SU-DHL-6 (cell line): ENCODE data around the gene ATF6B.

ENCODE experiments used
- CTCF ChIP-seq: fragments of 200-600 bp; sonication (generic); IDR thresholded peaks from one replicate; pipeline ENCODE4 v1.5.1; 2017; ENCODE audit warnings: antibody characterized with exemption, mild to moderate bottlenecking, low read length, moderate library complexity; ENCODE audit not compliant: insufficient read depth, poor library complexity, severe bottlenecking
- EZH2phosphoT487 ChIP-seq: fragments of 200-600 bp; sonication (generic), shearing (Covaris generic); conservative IDR thresholded peaks from 2 replicates; pipeline ENCODE4 v1.6.1; 2018; ENCODE audit warnings: mild to moderate bottlenecking, antibody characterized with exemption, low read length, moderate library complexity, mixed read lengths

- TF ChIP-seq CTCF: no peak
- TF ChIP-seq EZH2phosphoT487: no peak
Observed at GRCh38 chr6:32115623-32116022, 12.4 kb downstream of the ATF6B start.
